Frontal cortex (tissue), 4 donors: ENCODE results near the gene CNTN5. TPM values are rescaled to one million over a fixed set of nuclear protein-coding genes. Genes with fewer than 3 reads are reported as not detected.
"Not testable (repeated sequence)": the region's sequence is repeated elsewhere in the genome, so short reads cannot be mapped to it uniquely, and the experiment has no call there.

ENCODE experiments used
- DNase-seq, 2 donors: peaks; one replicate each; pipeline ENCODE4 v3.0.0; 2012; ENCODE audit warnings: low spot score in 2 of 2
- FAIRE-seq: peaks from 2 replicates; lab custom pipeline; 2012; peaks lifted over from hg19 to GRCh38; lab: Jason Lieb, UNC
- total RNA-seq: library from RNA; depleted of rRNA; stranded (reverse); fragments of >200 nt; gene quantifications from one replicate; pipeline ENCODE4 v1.2.3, GENCODE V29; 2014
- donor health status: control.
- donor health status: control.
- donor health status: control.

Gene CNTN5
- 17.9 TPM for total RNA-seq

GRCh38 chr11:99020352-99021225 is at the start of gene CNTN5:
CNTN5 (plus strand) TSS chr11:99020949.
- FAIRE-seq: no peak
- peak in 1 of 2 donors; percentile 15 for DNase-seq

GRCh38 chr11:98979205-98979604 is 41.5 kb upstream of the CNTN5 start:
- FAIRE-seq (no peak), DNase-seq (no peak)

- peak in 1 of 2 donors; percentile 32 for DNase-seq
- FAIRE-seq: peak; percentile 85
Observed at GRCh38 chr11:99015634-99016454, 4.9 kb upstream of the CNTN5 start.

- DNase-seq: no peak
- no peak for FAIRE-seq
Observed at GRCh38 chr11:99019696-99020095, 1.1 kb upstream of the CNTN5 start.

- DNase-seq: no peak
- FAIRE-seq: no peak
Observed at GRCh38 chr11:99037057-99037456, 16.3 kb downstream of the CNTN5 start.

GRCh38 chr11:99063331-99063730 is 42.6 kb downstream of the CNTN5 start:
- FAIRE-seq: no peak
- no peak for DNase-seq

- FAIRE-seq: no peak
- no peak for DNase-seq
Observed at GRCh38 chr11:99065121-99065520, 44.4 kb downstream of the CNTN5 start.

GRCh38 chr11:99066618-99067317 is 46.0 kb downstream of the CNTN5 start:
- DNase-seq (no peak), FAIRE-seq (no peak)

GRCh38 chr11:99068832-99069231 is 48.1 kb downstream of the CNTN5 start:
- no peak for DNase-seq
- no peak for FAIRE-seq

- FAIRE-seq (no peak), DNase-seq (no peak)
Observed at GRCh38 chr11:99069856-99070444, 49.2 kb downstream of the CNTN5 start.

- no peak for DNase-seq
- FAIRE-seq: no peak
Observed at GRCh38 chr11:99079576-99079975, 58.8 kb downstream of the CNTN5 start.

GRCh38 chr11:99080154-99080553 is 59.4 kb downstream of the CNTN5 start:
- FAIRE-seq: no peak
- DNase-seq: no peak

GRCh38 chr11:99098258-99098657 is 77.5 kb downstream of the CNTN5 start:
- FAIRE-seq (no peak), DNase-seq (no peak)

GRCh38 chr11:99098751-99099150 is 78.0 kb downstream of the CNTN5 start:
- DNase-seq: no peak
- FAIRE-seq: no peak

GRCh38 chr11:99117603-99118002 is 96.9 kb downstream of the CNTN5 start:
- DNase-seq: no peak
- no peak for FAIRE-seq

- not testable (repeated sequence) for FAIRE-seq, DNase-seq
Observed at GRCh38 chr11:99133862-99134261, 113.1 kb downstream of the CNTN5 start.

GRCh38 chr11:99135508-99135907 is 114.8 kb downstream of the CNTN5 start:
- FAIRE-seq (no peak), DNase-seq (no peak)

GRCh38 chr11:99142237-99142636 is 121.5 kb downstream of the CNTN5 start:
- DNase-seq: no peak
- no peak for FAIRE-seq

GRCh38 chr11:99148352-99148751 is 127.6 kb downstream of the CNTN5 start:
- FAIRE-seq (no peak), DNase-seq (no peak)

GRCh38 chr11:99154277-99154676 is 133.5 kb downstream of the CNTN5 start:
- DNase-seq: no peak
- FAIRE-seq: no peak
